ENCODE data around the gene MGAT4C.
"Not testable (repeated sequence)": the region's sequence is repeated elsewhere in the genome, so short reads cannot be mapped to it uniquely, and the experiment has no call there.

MGAT4C gene

DNA sequence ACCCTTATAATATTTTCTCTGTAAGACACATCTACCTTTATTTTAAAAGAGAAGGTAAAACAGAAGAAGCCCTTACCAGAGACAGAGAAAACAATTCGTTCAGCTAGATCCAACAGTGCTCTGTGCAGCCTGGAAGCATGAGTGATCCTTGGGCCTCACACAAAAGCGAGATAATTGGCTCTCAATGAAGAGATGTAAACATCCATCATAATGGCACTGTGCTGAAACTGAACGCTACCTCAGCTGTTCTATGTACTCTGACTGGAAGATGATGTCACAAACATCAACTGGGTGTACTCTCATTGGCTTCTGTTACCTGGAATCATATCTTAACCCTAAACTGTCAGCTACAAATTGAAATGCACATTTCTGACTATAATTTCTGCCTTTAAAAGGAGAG lies at the start of gene MGAT4C:
TSS of gene MGAT4C (minus strand) at position 229 of the 400 bp plus-strand sequence.
- DNase-seq (ENCODE audit: low read depth): no peak

DNA sequence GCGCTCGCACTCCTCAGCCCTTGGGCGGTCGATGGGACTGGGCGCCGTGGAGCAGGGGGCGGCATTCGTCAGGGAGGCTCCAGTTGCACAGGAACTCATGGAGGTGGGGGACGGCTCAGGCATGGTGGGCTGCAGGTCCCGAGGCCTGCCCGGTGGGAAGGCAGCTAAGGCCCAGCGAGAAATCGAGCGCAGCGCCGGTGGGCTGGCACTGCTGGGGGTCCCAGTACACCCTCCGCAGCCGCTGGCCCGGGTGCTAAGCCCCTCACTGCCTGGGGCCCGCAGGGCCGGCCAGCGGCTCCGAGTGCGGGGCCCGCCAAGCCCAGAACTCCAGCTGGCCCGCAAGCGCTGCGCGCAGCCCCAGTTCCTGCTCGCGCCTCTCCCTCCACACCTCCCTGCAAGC lies 40.2 kb upstream of the MGAT4C start:
- DNase-seq (ENCODE audit: low read depth): not testable (repeated sequence)

DNA sequence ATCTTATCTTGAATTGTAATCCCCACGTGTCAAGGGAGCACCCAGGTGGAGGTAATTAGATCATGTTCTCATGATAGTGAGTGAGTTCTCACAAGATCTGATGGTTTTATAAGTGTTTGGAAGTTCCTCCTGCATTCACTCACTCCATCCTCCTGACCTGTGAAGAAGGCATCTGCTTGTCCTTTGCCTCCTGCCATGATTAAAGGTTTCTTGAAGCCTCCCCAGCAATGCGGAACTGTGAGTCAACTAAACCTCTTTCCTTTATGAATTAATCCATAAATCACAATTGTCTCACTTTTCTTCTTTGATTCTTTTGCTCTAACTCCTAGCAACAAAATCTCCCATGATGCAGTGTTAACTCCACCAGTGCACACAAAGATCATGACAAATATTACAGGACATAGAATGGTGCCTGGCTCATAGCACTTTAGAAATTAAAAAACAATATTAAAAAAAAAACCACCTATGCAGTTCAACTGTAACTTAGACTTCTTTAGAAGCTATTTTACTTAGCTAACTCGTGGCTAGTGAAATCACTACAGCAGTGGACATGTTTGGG lies 37.6 kb upstream of the MGAT4C start:
- DNase-seq (ENCODE audit: low read depth): no peak

DNA sequence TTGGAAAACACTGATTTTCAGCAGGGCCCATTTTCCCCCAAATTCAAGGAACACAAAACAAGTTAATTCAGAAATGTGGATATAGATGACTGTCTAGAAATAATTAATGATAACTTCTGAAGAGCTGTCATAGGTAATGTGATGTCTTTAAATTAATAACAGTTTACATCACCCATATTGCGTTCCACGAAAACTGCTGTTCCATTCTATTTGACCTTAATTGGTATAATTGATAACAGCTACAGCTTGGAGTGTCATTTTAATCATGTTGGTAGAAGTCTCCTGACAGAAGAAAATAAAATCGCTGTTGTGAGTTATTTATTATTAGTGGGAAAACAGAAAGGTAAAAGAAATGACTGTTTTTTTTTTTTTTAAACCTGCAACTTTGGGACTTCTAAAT lies 36.3 kb upstream of the MGAT4C start:
- DNase-seq (ENCODE audit: low read depth): no peak

DNA sequence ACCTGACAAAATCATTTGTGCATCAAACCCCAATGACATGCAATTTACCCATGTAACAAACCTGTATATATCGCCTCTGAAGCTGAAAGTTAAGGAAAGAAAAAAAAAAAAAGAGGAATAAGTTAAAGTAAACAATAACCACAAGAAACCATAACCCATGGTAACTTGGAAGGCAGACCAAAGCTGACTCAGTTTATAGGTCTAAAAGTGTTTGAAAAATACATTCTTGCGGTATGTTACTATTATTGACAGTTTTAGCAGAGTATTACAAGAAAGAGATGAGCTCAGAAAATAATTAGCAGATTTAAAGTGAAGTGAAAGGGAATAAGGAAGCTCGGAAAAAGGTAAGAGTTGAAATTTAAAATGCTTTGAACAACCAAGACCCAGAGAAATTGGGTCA lies 34.4 kb upstream of the MGAT4C start:
- no peak for DNase-seq (ENCODE audit: low read depth)

DNA sequence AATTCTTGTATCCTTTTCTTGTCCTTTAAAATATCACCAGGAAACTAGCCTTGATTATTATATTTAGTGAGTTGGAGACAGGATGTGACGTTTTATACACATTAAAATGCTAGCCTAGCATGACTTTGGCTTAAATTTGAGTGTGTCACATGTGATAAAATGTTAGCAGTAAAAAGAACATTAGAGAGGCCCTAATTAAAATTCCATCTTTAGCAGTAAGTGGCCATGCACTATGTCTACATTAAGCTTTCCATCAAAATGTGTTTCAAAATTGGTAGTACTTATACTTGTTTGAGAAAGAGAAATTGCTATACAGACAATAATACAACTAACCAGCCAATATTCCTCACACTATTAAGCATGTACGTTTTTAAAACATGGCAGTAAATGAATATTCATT lies 29.9 kb upstream of the MGAT4C start:
- DNase-seq (ENCODE audit: low read depth): no peak

DNA sequence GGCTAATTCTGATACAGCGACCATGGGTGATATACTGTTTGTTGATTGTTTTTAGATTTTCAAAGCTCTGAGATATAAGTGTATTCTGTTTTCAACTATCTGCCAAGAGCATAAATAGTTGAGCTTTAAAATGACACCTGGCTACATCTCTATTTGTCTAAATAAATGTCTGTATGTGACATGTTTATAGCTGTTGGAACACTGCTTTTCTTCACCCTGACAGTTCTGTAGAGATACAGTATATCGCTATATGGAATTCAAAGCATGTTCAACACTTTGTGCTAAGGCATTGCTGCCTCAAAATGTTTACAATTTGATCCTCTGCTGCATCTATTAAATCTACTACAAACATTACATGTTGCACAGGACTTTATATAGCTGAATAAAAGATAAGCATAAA lies 27.4 kb upstream of the MGAT4C start:
- no peak for DNase-seq (ENCODE audit: low read depth)

DNA sequence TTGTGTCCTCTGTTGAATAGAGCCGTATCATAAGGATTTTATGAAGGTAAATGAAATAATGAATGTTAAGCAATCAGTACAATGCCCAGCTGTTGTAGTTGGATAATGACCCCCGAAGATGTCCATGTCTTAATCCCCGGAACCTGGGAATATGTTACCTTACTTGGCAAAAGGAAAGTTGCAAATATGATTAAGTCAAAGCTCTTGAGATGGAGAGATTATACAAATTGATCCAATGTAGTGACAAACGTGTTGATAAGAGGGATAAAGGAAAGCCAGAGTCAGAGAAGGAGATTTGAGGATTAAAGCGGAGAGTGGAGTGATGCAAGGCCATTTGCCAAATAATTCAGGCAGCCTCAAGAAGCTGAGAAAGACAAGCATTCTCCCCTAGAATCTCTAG lies 19.2 kb upstream of the MGAT4C start:
- DNase-seq (ENCODE audit: low read depth): no peak

DNA sequence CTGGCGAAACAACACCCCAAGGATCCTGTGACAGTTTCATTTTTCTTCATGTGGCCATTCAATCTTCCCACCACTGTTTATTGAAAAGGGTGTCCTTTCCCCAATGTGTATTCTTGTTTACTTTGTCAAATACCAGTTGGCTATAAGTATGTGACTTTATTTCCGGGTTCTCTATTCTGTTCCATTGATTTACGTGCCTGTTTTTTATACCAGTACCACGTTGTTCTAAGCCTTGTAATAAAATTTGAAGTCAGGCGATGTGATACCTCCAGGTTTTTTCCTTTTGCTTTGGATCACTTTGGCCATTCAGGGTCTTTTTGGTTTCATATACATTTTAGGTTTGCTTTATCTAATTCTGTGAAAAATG lies 9.1 kb upstream of the MGAT4C start:
- DNase-seq (ENCODE audit: low read depth): no peak

DNA sequence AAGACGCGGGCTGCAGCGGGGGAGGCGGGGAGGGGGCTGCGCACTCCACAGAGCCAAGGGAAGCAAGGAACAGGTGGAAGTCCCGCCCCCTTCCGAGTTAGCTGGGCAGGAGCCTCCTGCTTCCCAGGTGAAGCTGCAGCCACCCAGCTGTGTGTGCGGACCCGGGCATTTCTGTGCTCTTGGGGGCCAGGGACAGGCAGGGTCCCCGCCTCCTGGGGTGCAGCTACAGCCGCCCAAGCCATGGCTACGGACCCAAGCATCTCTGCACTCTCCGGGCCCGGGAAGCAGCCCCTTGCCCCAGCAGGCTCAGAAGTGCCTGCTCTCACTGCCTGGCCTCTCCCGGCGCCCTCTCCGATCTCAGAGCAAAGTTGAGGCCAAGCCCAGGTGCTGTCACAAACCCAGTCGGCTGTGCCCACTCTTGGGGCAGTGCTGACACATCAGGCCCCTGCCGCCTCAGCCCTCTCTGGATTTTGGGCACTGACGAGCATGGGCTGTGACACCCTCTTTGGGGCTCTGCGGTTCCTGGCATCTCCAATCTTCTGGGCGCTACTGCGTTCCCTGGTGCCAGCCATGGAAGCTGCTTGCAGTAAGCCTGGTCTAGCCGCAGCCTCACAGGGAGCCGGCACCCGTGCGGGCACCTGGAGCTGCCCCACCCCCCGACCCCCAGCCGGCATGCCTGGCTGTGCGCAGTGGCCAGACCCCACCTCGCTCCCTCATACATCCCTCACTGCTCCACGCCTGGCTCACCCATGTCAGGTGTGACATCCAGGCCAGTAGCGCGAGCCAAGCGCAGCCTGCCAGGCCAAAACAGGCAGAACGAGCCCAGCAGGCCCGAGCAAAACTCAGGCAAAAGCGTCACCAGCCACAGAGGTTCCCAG lies 8.5 kb upstream of the MGAT4C start:
- no peak for DNase-seq (ENCODE audit: low read depth)

DNA sequence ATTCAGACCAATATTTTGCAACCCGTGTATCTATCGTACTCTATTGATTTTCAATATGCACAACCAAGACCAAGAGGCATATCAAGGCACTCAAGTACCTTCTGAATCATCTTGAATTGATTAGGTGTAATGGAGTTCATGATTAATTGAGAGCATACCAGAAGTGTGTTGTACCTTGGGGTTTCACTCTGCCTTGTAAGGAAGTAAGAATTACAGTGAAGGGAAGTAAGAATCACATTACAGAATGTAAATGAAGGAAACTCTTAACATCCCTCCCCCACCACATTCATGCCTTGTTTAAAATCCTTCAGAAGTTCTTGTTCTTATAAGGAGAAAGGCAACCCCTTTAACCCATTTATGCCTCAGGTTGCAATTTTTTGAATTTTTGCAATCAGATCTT lies 5.4 kb upstream of the MGAT4C start:
- no peak for DNase-seq (ENCODE audit: low read depth)

DNA sequence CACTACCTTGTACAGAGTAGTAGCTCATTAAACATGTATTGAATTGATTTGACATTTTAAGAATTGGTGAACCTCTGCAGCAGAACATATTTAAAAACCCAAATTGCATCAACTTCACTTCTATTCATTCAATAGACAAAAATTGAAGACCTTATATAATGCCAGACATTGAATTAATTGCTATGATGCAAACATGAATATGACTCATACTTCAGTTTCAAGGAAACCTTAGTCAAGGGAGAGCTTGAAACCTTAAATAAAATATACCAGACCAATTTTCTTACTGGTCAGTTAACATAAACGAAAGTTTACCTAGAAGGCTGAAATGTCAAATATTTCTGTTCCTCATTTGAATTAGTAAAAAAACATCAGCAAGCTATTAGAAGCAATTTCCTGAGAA lies 5.0 kb upstream of the MGAT4C start:
- DNase-seq (ENCODE audit: low read depth): no peak

DNA sequence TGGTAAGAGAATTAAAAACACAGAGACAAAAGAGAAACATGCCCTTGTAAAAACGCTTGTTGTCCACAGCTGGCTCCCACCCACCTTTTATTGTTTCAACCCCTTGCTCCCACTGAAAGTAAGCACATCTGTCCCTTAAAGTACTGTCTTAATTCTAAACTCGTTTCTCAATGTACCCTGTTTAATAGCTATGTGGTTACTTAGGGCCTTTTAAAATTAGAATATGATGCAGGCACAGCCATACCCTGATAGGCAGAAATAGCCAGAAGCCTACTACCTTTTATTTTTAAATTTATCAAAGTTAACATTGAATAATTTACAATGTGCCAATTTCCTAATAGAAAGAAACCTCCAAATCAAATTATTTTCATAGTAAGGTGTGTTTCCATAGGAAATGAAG lies 4.0 kb upstream of the MGAT4C start:
- DNase-seq (ENCODE audit: low read depth): no peak

DNA sequence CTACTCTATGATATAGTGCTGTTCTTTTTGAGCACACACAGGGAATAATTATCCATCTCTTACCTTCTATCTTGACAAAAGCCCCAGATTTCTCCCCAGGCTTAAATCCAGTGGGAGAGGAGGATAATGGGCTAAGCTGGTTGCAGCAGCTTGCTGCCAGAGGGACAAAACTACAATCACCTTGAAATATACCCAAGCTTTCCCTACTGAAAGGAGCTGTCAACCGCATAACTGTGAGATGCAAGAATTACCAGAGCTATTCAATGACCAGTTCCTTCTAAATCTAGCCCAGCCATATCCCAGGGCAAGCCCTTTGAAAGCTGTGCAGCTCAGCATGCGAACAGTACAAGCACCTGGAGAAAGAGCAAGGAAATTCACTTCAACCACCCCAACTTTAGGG lies 943 bp upstream of the MGAT4C start:
- DNase-seq (ENCODE audit: low read depth): no peak

DNA sequence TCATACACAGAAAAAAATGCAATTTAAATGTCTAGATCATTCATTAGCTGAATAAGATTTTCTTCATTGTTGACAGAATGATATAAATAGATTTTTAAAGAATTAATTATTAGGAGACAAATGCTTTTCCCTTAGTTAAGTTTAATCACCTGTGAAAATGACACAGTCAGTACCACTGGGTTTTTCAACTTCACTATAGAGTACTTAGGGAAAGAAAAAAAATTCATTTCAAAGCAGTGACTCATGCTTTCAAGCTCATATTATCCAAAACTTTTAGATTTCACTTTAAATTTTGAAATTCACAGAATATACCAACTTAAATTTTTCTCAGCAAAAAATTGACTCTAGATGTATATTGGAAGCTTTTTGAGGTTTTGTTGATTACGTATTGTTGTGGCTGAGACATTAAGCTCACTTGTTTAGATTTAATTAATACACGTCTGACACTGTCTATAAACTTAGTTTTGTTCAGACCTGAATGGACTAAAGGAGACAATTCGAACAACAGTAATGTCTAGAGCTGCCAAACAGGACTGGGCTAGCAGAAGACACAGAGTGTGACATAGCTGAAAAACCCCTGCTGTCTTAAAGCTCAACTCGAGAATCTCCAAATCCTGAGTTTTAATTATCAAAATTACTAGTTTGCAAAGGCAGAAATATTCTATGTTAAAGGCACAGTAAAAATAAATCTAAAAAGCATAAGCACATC lies 1.6 kb downstream of the MGAT4C start:
- DNase-seq (ENCODE audit: low read depth): no peak

DNA sequence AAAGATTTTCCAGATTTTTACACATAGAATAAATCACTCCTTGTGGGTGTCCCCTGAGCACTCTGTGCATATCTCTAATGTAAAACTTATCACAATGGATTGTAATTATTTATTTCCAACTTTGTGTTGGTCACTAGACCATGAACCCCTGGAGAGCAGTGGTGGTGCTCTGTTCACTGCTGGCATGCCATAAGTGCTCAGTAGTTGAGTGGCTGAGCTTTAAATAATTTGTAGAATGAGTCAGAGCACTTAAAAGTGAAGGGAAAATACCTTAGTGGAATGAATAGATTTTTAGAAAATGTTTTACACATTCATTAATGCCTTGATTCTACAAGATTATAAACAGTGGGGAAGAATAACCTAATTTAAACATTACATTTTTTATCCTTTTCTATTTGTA lies 6.3 kb downstream of the MGAT4C start:
- DNase-seq (ENCODE audit: low read depth): no peak

DNA sequence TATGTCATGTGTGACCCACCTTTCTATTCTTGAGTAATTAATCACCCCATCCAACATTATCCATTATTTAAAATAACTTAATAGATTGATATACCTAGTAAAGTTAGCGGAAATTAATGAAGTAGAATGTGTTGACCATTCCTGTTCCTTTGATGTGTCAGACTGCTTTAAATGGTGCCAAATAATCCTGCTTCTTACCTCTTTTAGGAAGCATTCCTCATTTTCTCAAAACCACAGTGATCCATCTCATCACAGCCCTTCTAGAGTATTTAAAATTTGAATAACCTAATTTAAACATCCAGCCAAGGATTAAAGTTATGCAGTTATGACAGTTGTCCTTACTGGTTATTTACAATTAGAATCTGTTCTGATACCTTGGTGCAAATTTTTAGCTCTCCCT lies 6.9 kb downstream of the MGAT4C start:
- no peak for DNase-seq (ENCODE audit: low read depth)

DNA sequence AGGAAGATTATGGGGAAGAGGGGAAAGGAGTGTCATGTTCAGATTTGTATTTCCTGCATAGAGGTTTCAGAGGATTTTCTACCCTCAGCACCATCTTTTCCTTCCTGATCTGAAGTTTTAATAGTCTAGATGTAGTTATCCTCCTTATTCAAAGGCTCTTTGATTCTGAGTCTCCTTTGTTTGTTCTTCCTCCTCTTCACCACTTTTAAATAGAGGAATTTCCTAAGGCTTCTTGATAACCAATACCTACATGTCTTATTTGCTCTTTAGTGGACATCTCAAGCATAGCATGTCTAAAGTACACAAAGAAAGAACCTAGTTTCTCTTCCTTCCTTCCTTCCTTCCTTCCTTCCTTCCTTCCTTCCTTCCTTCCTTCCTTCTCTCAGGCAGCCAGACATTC lies 8.3 kb downstream of the MGAT4C start:
- no peak for DNase-seq (ENCODE audit: low read depth)

DNA sequence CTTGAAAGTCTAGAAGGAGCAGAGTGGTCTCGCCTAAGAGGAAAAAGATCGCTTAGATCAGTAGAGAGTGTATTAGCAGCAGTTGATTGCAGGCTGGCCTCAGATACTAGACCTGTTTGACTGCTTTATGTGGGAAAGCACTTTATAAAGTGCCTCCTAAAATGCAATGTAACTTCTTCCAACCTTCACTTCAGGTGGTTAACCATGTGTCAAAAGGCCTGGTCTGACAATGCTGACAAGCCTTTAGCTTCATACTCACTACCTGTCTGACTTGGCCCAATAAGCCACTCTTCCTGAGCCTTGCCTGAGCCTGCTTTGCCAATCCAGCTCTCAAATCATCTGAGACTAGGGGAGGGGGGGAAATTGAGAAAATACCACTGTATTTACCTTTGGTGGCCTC lies 14.6 kb downstream of the MGAT4C start:
- DNase-seq (ENCODE audit: low read depth): no peak

DNA sequence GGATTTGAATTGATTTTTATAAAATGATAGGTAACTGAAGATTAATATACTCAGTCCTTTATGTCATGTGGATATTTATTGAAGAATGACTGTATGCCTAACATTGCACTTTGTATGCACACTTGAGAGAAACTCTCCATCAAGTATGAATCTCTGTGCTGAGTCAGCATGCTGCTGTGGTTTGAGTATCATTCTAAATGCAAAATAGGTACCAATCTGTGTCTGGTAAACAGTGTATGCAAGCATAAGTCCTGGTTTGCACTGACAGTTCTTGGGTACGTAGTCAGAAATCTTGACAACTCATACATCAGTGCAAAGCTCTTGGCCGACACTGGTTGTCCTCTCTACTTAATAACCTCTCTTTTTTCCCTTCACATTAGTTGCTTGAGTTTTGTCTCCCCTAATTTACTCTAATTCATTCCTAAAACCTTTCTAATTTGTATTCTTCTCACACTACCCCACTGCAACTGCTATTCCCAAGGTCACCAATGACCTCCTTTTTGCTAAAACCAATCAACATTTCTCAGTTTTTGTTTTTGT lies 21.8 kb downstream of the MGAT4C start:
- DNase-seq (ENCODE audit: low read depth): no peak

DNA sequence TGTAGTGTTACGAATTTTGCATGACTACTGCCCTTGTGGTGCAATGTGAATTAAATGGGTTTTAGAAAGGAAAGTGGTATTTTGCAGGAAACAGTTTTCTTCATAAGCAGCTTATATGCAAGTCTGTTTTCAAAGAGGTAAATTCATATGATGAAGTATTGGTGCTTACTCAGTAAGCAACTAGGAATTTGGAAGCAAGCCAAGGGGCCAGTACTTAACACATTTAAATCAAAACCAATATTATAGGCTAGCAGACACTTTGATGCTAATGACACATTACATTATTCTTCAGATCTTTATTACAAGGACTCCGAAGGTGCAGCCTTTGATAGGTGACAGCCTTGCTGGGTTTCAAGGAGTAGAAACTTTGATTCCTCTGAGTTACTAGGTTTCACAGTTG lies 23.1 kb downstream of the MGAT4C start:
- no peak for DNase-seq (ENCODE audit: low read depth)

DNA sequence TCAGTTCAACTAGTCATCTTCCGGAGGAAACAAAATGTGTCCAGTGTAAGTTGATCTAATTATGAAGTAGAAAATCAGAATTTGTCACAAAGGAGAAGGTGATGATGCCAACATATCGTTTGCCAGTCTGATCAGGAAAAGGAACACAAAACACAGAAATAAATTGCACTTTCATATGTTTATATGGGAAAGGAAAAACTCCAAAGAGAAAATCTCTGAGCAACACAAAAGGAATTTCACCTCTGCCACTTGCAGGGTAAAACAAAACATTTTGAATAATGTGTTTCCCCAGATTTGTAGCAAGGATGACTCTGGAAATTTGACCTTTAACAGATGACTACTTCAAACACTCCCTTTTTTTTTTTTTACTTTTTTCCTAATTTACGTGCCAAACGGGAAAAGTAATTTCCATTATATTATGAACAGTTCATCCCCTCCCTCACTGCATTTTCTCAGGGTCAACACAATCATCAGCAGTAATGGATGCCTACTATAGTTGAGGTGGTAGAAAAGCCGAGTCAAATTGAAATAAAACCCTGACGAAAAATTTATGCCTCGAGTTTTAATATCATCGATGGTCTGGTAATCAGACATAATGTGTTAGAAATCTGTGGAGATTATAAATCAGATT lies 25.6 kb downstream of the MGAT4C start:
- no peak for DNase-seq (ENCODE audit: low read depth)

DNA sequence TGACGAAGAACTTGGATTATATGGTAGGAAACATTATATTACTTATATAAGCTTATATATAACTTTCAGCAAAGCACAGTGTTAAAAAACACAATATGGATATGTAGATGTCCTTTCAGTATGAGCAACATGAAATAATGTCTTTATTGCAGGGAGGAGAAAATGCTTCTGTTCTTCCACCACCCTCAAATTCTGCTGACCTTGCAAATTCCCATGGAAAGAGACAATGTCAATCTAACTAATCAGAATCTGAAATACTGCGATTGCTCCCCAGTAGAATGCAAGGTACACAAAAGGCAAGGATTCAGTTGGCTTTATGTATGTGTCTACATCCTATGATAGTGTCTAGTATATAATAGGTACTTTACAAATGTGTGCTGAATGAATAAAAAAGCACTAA lies 26.4 kb downstream of the MGAT4C start:
- no peak for DNase-seq (ENCODE audit: low read depth)

Measured in stimulated activated CD4-positive, alpha-beta T cell treated with anti-CD3 and anti-CD28 coated beads, Interleukin-2, amount 100 ng/mL, for 4 hours (primary cell).